ENCODE measurements around the gene FAM210A.

The FAM210A gene

DNA sequence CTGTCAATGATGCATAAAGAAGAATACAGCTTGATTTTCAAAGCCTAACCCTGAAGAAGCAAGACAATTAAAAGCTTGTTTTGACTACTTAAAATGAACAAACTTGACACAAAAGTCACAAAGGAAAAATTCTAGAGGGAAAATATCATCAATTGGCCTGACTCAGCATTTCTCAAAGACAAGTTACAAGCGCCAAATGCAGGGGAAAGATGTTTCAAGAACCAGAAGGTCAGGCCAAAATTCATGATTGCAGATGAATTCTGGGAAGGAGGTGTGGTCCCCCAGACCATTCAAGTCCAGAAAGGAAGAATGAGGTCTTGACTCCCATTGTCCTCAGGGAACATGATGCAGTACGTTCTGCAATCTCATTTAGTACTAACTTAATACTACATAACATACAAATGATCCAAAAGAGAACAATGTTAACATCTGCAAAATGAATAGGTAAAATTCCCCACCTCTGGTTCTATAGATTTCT lies 64.5 kb downstream of the FAM210A start:
- TF ChIP-seq, protein P1, sequence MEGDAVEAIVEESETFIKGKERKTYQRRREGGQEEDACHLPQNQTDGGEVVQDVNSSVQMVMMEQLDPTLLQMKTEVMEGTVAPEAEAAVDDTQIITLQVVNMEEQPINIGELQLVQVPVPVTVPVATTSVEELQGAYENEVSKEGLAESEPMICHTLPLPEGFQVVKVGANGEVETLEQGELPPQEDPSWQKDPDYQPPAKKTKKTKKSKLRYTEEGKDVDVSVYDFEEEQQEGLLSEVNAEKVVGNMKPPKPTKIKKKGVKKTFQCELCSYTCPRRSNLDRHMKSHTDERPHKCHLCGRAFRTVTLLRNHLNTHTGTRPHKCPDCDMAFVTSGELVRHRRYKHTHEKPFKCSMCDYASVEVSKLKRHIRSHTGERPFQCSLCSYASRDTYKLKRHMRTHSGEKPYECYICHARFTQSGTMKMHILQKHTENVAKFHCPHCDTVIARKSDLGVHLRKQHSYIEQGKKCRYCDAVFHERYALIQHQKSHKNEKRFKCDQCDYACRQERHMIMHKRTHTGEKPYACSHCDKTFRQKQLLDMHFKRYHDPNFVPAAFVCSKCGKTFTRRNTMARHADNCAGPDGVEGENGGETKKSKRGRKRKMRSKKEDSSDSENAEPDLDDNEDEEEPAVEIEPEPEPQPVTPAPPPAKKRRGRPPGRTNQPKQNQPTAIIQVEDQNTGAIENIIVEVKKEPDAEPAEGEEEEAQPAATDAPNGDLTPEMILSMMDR (IDR thresholded peaks at IDR 0.05; ENCODE audit: control insufficient read depth, extremely low read depth, insufficient read depth) = no peak
- no peak overlapping the region for H3K4me3 ChIP-seq (ENCODE audit: low read depth, low read length)
- DNase-seq (ENCODE audit: low read depth) = no peak

DNA sequence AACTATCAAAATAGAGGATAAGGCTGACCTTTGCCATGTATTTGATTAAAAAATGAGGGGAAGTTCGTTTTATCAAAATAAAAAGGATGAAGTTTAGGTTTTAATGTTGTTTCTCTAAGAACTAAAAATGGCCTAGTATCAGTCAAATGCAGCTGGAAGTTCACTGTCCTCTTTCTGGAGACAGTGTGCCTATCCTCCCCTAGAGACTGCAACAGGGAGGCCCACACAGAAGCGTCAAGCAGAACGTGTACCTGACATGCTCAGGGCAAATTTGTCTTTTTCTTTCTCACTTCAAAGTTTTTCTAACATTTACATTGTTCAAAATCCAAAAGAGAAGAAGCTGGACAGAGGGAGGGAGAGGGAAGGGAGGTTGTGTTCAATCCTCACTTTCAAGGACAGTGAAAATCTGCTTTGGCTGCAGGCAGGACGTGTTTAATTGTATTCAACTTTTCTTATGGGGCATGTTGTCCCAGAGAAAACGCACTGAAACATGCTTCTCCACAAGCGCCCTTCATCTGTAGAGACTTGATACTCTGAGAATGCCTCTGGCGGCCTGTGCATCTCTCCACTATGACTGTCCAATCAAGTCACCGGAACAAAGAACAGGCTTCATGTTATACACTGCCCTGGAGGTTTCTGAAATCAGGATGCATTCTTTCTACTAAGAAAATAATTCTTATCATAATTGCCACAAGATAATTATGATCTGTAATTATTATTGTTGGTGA lies 65.1 kb downstream of the FAM210A start:
- H3K4me3 ChIP-seq (ENCODE audit: low read depth, low read length) = no peak overlapping the region
- DNase-seq (ENCODE audit: low read depth) = no peak
- TF ChIP-seq, protein P1 (IDR thresholded peaks at IDR 0.05; ENCODE audit: control insufficient read depth, extremely low read depth, insufficient read depth) = no peak

DNA sequence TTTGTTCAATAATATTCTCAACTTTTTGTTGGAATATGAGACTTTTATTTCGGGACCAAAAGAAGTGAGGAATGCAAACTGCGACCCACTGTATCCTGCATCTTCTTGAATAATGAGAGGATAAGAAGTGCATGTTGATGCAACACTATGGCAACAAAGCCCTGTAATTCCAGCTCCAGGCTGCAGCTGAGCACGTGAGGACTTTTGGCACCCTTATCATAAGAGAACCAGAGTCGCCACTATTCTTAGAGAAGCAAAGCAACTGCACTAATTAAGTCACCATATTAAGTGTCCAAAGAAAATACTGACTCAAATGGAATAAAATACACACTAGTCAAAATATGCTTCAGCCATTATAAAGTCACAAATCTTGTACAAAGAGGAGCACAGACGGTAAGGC lies 65.8 kb downstream of the FAM210A start:
- TF ChIP-seq, protein P1 (IDR thresholded peaks at IDR 0.05; ENCODE audit: control insufficient read depth, extremely low read depth, insufficient read depth) = no peak
- DNase-seq (ENCODE audit: low read depth) = no peak
- no peak overlapping the region for H3K4me3 ChIP-seq (ENCODE audit: low read depth, low read length)

DNA sequence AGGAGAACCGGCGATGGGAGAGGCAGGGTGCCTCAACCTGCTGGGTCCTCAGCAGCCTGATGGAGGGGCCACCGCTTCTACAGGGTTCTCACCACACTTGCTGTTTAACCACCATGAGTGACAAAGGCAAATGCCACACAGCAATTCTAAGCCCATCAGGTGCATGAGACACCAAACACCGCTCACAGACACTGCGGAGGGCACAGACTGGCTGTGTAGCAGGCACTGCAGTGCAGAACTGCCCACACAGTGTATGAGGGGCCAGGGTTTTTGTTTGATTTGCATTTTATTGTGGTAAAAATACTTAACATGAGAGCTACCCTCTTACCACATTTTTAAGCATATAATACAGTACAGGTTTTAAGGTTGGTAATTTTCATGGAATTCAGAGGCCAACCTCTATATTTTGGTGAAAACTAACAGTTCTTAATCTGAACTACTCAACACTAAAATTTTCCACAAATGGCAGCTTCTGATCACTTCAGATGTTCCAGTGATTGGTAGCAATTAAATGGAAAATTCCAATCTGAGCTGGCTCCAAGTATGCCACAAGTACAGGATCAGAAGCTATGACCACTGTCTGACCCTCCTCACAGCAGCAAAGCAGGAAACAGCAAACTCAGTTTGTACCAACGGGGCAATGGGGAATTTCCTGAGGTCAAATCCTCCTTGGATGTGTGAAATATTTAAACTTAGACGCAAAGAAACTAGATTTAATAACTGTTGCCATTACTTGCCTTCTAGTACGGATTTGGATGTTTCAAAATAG lies 67.7 kb downstream of the FAM210A start:
- TF ChIP-seq, protein P1 (IDR thresholded peaks at IDR 0.05; ENCODE audit: control insufficient read depth, extremely low read depth, insufficient read depth) = no peak
- DNase-seq (ENCODE audit: low read depth) = no peak
- H3K4me3 ChIP-seq (ENCODE audit: low read depth, low read length) = no peak overlapping the region

DNA sequence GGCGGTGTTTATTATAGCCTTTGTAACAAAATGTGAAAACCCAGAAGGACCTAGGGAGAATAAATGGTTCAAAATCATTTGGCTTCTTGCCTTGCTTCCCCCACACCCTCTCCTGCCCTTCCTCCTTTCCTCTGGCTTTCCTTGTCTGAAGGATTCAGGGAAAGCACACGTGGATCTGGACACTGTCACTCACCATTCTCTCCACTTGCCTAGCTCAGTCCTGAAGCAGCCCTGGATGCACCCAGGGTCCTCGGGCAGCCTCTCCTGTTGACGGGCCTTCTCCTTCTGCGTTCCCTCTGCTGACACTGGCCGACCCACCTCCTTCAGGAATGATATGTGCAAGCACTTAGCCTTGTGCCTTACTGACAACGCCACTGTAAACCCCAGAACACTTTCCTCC lies 68.4 kb downstream of the FAM210A start:
- DNase-seq (ENCODE audit: low read depth) = no peak
- H3K4me3 ChIP-seq (ENCODE audit: low read depth, low read length) = no peak overlapping the region
- TF ChIP-seq, protein P1 (IDR thresholded peaks at IDR 0.05; ENCODE audit: control insufficient read depth, extremely low read depth, insufficient read depth) = no peak

DNA sequence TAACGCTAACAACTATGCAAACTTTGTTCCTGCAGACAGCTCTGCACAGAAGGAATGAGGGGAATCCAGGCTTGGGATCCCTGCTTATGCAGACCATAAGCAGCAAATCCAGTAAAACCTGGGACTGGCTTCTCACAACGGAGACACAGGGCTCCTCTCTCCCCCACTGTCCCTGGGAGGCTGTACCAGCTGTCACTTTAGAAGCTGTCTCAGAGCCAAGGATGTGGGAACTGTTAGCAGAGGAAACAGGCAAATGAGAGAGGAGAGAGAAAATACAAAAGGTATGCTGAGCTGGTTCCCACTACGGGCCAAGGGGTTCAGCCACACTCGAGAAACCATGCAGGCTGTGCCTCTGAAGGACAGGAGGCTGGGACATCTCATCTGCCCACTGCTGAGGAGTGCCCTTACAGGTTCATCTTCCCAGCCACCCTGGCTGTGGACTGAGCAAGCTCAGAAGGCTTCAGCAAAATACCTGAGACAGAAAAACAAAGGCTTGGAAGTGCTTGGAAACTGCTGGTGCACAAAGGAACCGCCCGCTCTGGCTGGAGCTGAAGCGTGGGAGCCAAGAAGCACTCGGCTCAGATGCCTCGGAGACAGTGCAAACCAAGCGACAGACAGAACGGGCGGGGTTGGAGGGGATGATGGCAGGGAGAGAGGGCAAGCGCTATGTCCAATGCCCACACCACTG lies 72.5 kb downstream of the FAM210A start:
- no peak overlapping the region for H3K4me3 ChIP-seq (ENCODE audit: low read depth, low read length)
- TF ChIP-seq, protein P1 (IDR thresholded peaks at IDR 0.05; ENCODE audit: control insufficient read depth, extremely low read depth, insufficient read depth) = no peak
- no peak for DNase-seq (ENCODE audit: low read depth)
